Measurements from ENCODE around the gene PLA2G12B. TPM values are rescaled to one million over a fixed set of nuclear protein-coding genes. Genes with fewer than 3 reads are reported as not detected.
"Not testable (repeated sequence)": the region's sequence is repeated elsewhere in the genome, so short reads cannot be mapped to it uniquely, and the experiment has no call there.

Gene PLA2G12B
- total and polyA plus RNA-seq, 10 donors = 0.05 TPM; not detected in 9

DNA sequence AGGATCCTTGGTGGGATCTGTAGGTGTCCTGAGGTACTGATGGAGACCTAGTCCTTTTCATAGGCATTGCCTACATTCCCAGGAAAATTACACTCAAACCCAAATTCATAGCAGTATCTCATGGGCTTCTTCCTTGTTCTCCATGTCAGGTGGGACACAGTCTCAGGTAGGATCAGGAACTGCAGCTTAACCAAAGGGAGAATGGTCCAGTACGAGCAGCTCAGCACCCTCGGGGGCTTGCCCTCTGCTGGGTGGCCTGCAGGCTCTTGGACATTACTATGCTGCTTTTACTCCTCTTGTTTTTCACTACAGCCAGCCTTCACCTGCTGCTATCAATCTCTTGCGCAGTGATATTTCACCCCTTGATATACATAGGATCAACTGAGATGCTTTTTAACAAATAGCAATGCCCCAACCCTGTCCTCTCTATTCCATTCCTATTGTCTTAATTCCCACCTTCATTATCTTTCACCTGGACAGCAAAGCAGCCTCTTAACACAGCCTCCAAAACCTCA, 28.6 kb downstream of the PLA2G12B start:
- Histone ChIP-seq H3K27me3 (replicated peaks in 1 of 7) (no peaks in the 10 kb centered on the region), H3K36me3 (peaks cover 0 to 19% (median 0%) of the 10 kb centered on the region in 6 donors), H3K4me1 (peaks cover 0 to 3% (median 0%) of the 10 kb centered on the region in 6 donors), H3K9me3 (peaks cover 0 to 19% (median 11%) of the 10 kb centered on the region in 8 donors), H3K4me3 (no peak overlapping the region), H3K27ac (no peak overlapping the region)
- DNase-seq = no peak
- TF ChIP-seq POLR2AphosphoS5 (IDR thresholded peaks at IDR 0.05) (no peak), POLR2A (IDR thresholded peaks at IDR 0.05) (no peak)
- TF ChIP-seq, protein P1, sequence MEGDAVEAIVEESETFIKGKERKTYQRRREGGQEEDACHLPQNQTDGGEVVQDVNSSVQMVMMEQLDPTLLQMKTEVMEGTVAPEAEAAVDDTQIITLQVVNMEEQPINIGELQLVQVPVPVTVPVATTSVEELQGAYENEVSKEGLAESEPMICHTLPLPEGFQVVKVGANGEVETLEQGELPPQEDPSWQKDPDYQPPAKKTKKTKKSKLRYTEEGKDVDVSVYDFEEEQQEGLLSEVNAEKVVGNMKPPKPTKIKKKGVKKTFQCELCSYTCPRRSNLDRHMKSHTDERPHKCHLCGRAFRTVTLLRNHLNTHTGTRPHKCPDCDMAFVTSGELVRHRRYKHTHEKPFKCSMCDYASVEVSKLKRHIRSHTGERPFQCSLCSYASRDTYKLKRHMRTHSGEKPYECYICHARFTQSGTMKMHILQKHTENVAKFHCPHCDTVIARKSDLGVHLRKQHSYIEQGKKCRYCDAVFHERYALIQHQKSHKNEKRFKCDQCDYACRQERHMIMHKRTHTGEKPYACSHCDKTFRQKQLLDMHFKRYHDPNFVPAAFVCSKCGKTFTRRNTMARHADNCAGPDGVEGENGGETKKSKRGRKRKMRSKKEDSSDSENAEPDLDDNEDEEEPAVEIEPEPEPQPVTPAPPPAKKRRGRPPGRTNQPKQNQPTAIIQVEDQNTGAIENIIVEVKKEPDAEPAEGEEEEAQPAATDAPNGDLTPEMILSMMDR (IDR thresholded peaks at IDR 0.05 in 8 of 11, conservative IDR thresholded peaks at IDR 0.05 in 3 of 11) = no peak
- intact Hi-C loops (cut with DNase I; ENCODE audit: low total_unique reads) = no loop called here
- 94 to 97% (median 96%) methylated on average over 3 of the region's 3 CpGs for WGBS, 5 donors

DNA sequence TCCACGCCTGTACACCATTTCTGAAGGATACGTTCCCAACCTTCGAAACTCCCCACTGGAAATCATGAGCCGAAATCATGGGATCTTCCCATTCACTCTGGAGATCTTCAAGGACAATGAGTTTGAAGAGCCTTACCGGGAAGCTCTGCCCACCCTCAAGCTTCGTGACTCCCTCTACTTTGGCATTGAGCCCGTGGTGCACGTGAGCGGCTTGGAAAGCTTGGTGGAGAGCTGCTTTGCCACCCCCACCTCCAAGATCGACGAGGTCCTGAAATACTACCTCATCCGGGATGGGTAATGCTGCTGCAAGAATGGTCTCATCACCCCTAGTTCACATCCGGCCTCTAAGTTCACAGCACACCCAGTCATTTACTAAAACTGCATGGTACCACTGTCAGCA, 30.3 kb downstream of the PLA2G12B start:
- 89 to 97% (median 96%) methylated on average over 13 of the region's 13 CpGs for WGBS, 5 donors

DNA sequence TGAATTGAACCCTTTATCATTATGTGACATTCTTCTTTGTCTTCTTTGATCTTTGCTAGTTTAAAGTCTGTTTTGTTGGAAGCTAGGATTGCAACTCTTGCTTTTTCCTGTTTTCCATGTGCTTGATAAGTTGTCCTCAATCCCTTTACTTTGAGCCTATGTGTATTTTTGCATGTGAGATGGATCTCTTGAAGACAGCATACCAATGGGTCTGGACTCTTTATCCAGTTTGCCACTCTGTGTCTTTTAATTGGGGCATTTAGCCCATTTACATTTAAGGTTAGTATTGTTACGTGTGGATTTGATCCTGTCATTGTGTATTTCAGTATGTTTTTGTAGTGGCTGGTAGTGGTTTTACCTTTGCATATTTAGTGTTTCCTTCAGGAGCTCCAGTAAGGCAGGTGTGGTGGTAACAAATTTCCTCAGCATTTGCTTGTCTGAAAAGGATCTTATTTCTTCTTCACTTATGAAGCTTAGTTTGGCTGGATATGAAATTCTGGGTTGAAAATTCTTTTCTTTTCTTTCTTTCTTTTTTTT, 33.4 kb downstream of the PLA2G12B start:
- Histone ChIP-seq H3K9me3 (peaks cover 0 to 31% (median 19%) of the 10 kb centered on the region in 8 donors), H3K36me3 (peaks cover 0 to 23% (median 0%) of the 10 kb centered on the region in 6 donors)
- H3K4me3 ChIP-seq; H3K27ac ChIP-seq; H3K4me1 ChIP-seq; intact Hi-C loops (cut with DNase I; ENCODE audit: low total_unique reads); DNase-seq; H3K27me3 ChIP-seq (replicated peaks in 1 of 7): not testable (repeated sequence)
- 89 to 100% (median 97%) methylated on average over 1 of the region's 1 CpG for WGBS, 5 donors

More for the DNA sequence above, 30.3 kb downstream of the PLA2G12B start:
- TF ChIP-seq, protein P1 (IDR thresholded peaks at IDR 0.05 in 8 of 11, conservative IDR thresholded peaks at IDR 0.05 in 3 of 11) = no peak
- TF ChIP-seq POLR2A (IDR thresholded peaks at IDR 0.05) (no peak), POLR2AphosphoS5 (IDR thresholded peaks at IDR 0.05) (no peak)
- Histone ChIP-seq H3K9me3 (peaks cover 0 to 31% (median 19%) of the 10 kb centered on the region in 8 donors), H3K4me3 (no peak overlapping the region), H3K27me3 (replicated peaks in 1 of 7) (no peaks in the 10 kb centered on the region), H3K4me1 (peaks cover 0 to 3% (median 0%) of the 10 kb centered on the region in 6 donors), H3K27ac (no peak overlapping the region), H3K36me3 (peaks cover 0 to 23% (median 0%) of the 10 kb centered on the region in 6 donors)
- intact Hi-C loops (cut with DNase I; ENCODE audit: low total_unique reads) = no loop called here
- DNase-seq = no peak

DNA sequence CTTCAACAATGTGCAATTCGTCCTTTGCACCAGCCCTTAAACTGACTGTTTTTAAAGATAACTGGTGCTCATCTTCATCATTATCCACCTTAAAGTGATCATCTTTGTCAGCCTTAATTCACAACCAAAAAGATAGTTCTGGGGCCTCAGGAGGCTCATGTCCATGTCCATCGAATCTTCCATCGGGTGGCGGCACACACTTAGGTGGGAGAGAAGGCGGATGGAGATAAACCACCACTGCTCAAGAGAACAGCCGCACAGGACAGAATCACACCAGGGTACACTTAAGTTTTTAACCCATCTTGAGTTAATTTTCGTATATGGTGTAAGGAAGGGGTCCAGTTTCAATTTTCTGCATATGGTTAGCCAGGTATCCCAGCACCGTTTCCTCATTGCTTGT, 36.3 kb downstream of the PLA2G12B start:
- intact Hi-C loops (cut with DNase I; ENCODE audit: low total_unique reads) = no loop called here
- WGBS, 5 donors = 95 to 96% (median 95%) methylated on average over 8 of the region's 8 CpGs

DNA sequence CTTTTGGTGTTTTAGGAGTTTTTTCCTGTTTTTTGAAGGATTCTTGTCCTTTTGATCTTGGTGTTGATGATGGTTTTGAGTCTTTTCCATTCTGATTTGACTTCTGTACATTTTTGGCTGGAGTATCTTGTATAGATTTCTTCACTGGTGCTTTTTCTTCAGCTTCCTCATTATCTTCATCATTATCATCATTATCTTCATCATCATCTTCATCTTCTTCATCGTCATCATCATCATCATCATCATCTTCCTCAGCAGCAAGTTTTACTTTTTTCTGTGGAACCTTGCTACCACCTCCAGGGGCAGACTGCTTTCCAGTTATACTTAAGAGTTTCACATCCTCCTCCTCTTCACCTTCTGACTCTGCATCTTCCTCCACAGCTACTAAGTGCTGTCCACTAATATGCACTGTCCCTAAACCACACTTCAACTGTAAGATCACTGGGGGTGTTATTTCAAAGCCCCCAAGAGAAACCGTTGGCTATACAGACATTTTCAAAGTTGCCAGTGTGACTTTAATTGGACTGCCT, 36.7 kb downstream of the PLA2G12B start:
- H3K27ac ChIP-seq; H3K4me3 ChIP-seq; H3K27me3 ChIP-seq (replicated peaks in 1 of 7); intact Hi-C loops (cut with DNase I; ENCODE audit: low total_unique reads); H3K4me1 ChIP-seq; DNase-seq: not testable (repeated sequence)
- Histone ChIP-seq H3K36me3 (peaks cover 0 to 20% (median 0%) of the 10 kb centered on the region in 6 donors), H3K9me3 (peaks cover 0 to 30% (median 19%) of the 10 kb centered on the region in 8 donors)
- 68 to 82% (median 74%) methylated on average over 2 of the region's 2 CpGs for WGBS, 5 donors

More for the DNA sequence above, 36.3 kb downstream of the PLA2G12B start:
- no peak overlapping the region for H3K4me3 ChIP-seq
- H3K27ac ChIP-seq = no peak overlapping the region
- no peak for DNase-seq
- no peaks in the 10 kb centered on the region for H3K4me1 ChIP-seq
- H3K9me3 ChIP-seq = peaks cover 0 to 31% (median 19%) of the 10 kb centered on the region in 8 donors
- peaks cover 0 to 21% (median 0%) of the 10 kb centered on the region in 6 donors for H3K36me3 ChIP-seq
- H3K27me3 ChIP-seq (replicated peaks in 1 of 7) = no peaks in the 10 kb centered on the region
- no peak for TF ChIP-seq POLR2A (IDR thresholded peaks at IDR 0.05)
- TF ChIP-seq, protein P1 (IDR thresholded peaks at IDR 0.05 in 8 of 11, conservative IDR thresholded peaks at IDR 0.05 in 3 of 11) = no peak
- TF ChIP-seq POLR2AphosphoS5 (IDR thresholded peaks at IDR 0.05) = no peak

DNA sequence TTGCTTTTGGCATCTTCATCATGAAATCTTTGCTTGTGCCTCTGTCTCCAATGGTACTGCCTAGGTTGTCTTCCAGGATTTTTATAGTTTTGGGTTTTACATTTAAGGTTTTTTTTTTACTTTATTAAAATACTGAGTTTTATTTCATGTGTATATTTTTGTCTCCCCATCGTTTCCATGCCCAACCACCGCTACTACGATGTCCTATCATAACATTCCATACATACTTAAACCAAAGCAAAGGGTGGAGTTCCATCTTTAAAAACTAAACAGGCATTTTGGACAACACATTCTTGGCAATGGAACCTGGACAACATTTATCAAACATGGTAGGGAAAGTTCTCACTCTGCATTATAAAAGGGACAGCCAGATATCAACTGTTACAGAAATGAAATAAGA, 37.4 kb downstream of the PLA2G12B start:
- H3K4me1 ChIP-seq; DNase-seq; intact Hi-C loops (cut with DNase I; ENCODE audit: low total_unique reads); H3K27me3 ChIP-seq (replicated peaks in 1 of 7); H3K4me3 ChIP-seq; H3K27ac ChIP-seq: not testable (repeated sequence)
- peaks cover 0 to 20% (median 0%) of the 10 kb centered on the region in 6 donors for H3K36me3 ChIP-seq
- peaks cover 0 to 25% (median 18%) of the 10 kb centered on the region in 8 donors for H3K9me3 ChIP-seq
- WGBS, 5 donors = 79 to 93% (median 88%) methylated on average over 3 of the region's 3 CpGs

Data from spleen (tissue), 11 donors.